Hepatocyte (in vitro differentiated cells): ENCODE results near the gene ADD1. TPM values are rescaled to one million over a fixed set of nuclear protein-coding genes. Genes with fewer than 3 reads are reported as not detected.

ENCODE experiments used
- DNase-seq: peaks from one replicate; pipeline ENCODE4 v3.0.0-alpha.2; 2016; ENCODE audit warnings: low spot score
- H2AFZ ChIP-seq: fragments of 200-600 bp; sonication (generic); 2 replicates; pipeline ENCODE4 v1.6.0; 2016; ENCODE audit warnings: antibody characterized with exemption, mild to moderate bottlenecking
- H3K27ac ChIP-seq: fragments of 200-600 bp; sonication (generic); 2 replicates; pipeline ENCODE4 v1.5.1; 2016; ENCODE audit warnings: mild to moderate bottlenecking
- H3K27me3 ChIP-seq: fragments of 200-600 bp; sonication (generic); 2 replicates; pipeline ENCODE4 v1.6.1; 2016
- H3K36me3 ChIP-seq: fragments of 200-600 bp; sonication (generic); replicated peaks from 2 replicates; pipeline ENCODE4 v1.5.1; 2016; ENCODE audit warnings: low read depth; ENCODE audit not compliant: insufficient read depth
- H3K4me1 ChIP-seq: fragments of 200-600 bp; sonication (generic); 2 replicates; pipeline ENCODE4 v1.5.1; 2016; ENCODE audit warnings: mild to moderate bottlenecking, moderate library complexity; ENCODE audit not compliant: insufficient read depth
- H3K4me2 ChIP-seq: fragments of 200-600 bp; sonication (generic); 2 replicates; pipeline ENCODE4 v1.6.0; 2016
- H3K4me3 ChIP-seq: fragments of 200-600 bp; sonication (generic); 2 replicates; pipeline ENCODE4 v1.5.1; 2016; ENCODE audit warnings: mild to moderate bottlenecking
- H3K79me2 ChIP-seq: fragments of 200-600 bp; sonication (generic); 2 replicates; pipeline ENCODE4 v1.6.0; 2017; ENCODE audit warnings: mild to moderate bottlenecking
- H3K9me2 ChIP-seq: fragments of 200-600 bp; sonication (generic); replicated peaks from 2 replicates; pipeline ENCODE4 v1.6.0; 2017; ENCODE audit warnings: mild to moderate bottlenecking; ENCODE audit not compliant: insufficient read depth
- H3K9me3 ChIP-seq: fragments of 200-600 bp; sonication (generic); 2 replicates; pipeline ENCODE4 v1.5.1; 2016; ENCODE audit warnings: low read depth, mild to moderate bottlenecking
- H4K20me1 ChIP-seq: fragments of 200-600 bp; sonication (generic); 2 replicates; pipeline ENCODE4 v1.6.0; 2016; ENCODE audit warnings: mild to moderate bottlenecking; ENCODE audit not compliant: insufficient read depth, poor library complexity, severe bottlenecking
- CTCF ChIP-seq: fragments of 200-600 bp; sonication (generic); IDR thresholded peaks from 2 replicates; pipeline ENCODE4 v1.5.1; 2016; ENCODE audit warnings: antibody characterized with exemption, mild to moderate bottlenecking; ENCODE audit not compliant: poor library complexity
- EZH2 ChIP-seq: fragments of 200-600 bp; sonication (generic); IDR thresholded peaks from 2 replicates; pipeline ENCODE4 v1.6.1; 2016; ENCODE audit warnings: antibody characterized with exemption, mild to moderate bottlenecking, borderline replicate concordance
- EZH2phosphoT487 ChIP-seq: fragments of 200-600 bp; sonication (generic); IDR thresholded peaks from one replicate; pipeline ENCODE4 v1.6.1; 2018; ENCODE audit warnings: antibody characterized with exemption, mild to moderate bottlenecking, low read depth, moderate library complexity; ENCODE audit not compliant: unreplicated experiment, severe bottlenecking
- WGBS: methylation state at CpG from one replicate; pipeline ENCODE4 v1.1.6; 2016; ENCODE audit warnings: low lambda C conversion rate; ENCODE audit errors: missing lambda C conversion rate; 5-methylcytosine and 5-hydroxymethylcytosine counted together
- polyA plus RNA-seq: library from polyadenylated mRNA; unstranded; fragments of >200 nt; fragmentation: Nextera tagmentation; extraction: Ambion mirVana; gene quantifications from 2 replicates; pipeline ENCODE4 v1.2.1, GENCODE V29; 2016
- total RNA-seq: library from RNA; depleted of rRNA; stranded (reverse); fragments of >200 nt; gene quantifications from 2 replicates; pipeline ENCODE4 v1.2.3, GENCODE V29; 2014

Gene ADD1
- total and polyA plus RNA-seq, 2 experiments from 2014 or later, result 179 to 208 TPM

GRCh38 chr4:2798399-2799223 lies 45.0 kb upstream of the ADD1 start:
- H3K4me1 ChIP-seq, result peaks cover 70% of the 10 kb centered on the region
- H3K79me2 ChIP-seq, result peaks cover 43% of the 10 kb centered on the region
- no peak overlapping the region for H2AFZ ChIP-seq

GRCh38 chr4:2799224-2799911 lies 44.3 kb upstream of the ADD1 start:
- Histone ChIP-seq H3K79me2 (peaks cover 42% of the 10 kb centered on the region), H3K27me3 (no peaks in the 10 kb centered on the region), H3K36me3 (no peaks in the 10 kb centered on the region), H3K4me1 (peaks cover 63% of the 10 kb centered on the region), H3K9me2 (no peaks in the 10 kb centered on the region), H3K4me2 (peak overlapping the region; percentile 61), H3K9me3 (no peaks in the 10 kb centered on the region), H4K20me1 (no peaks in the 10 kb centered on the region), H3K27ac (peak overlapping the region; percentile 94), H3K4me3 (no peak overlapping the region), H2AFZ (no peak overlapping the region)
- DNase-seq, result no peak
- TF ChIP-seq EZH2phosphoT487 (no peak), CTCF (no peak), EZH2 (no peak)
- 93% methylated on average over 10 of the region's 14 CpGs for WGBS

More at GRCh38 chr4:2798399-2799223, 45.0 kb upstream of the ADD1 start:
- no peaks in the 10 kb centered on the region for H4K20me1 ChIP-seq
- H3K4me2 ChIP-seq, result peak overlapping the region; percentile 49
- H3K4me3 ChIP-seq, result no peak overlapping the region
- peak overlapping the region; percentile 62 for H3K27ac ChIP-seq
- H3K36me3 ChIP-seq, result no peaks in the 10 kb centered on the region
- WGBS, result 80% methylated on average over 29 of the region's 29 CpGs
- H3K9me3 ChIP-seq, result no peaks in the 10 kb centered on the region
- TF ChIP-seq EZH2phosphoT487 (no peak), EZH2 (no peak)
- no peaks in the 10 kb centered on the region for H3K27me3 ChIP-seq
- no peak for DNase-seq
- no peaks in the 10 kb centered on the region for H3K9me2 ChIP-seq

GRCh38 chr4:2799971-2800690 lies 43.5 kb upstream of the ADD1 start:
- no peaks in the 10 kb centered on the region for H3K9me3 ChIP-seq
- peaks cover 55% of the 10 kb centered on the region for H3K4me1 ChIP-seq
- peak overlapping the region; percentile 94 for H3K27ac ChIP-seq
- WGBS, result 86% methylated on average over 17 of the region's 23 CpGs
- no peak for TF ChIP-seq EZH2phosphoT487
- H2AFZ ChIP-seq, result no peak overlapping the region
- H3K9me2 ChIP-seq, result no peaks in the 10 kb centered on the region
- no peak for DNase-seq
- H3K4me3 ChIP-seq, result no peak overlapping the region
- H3K36me3 ChIP-seq, result no peaks in the 10 kb centered on the region
- peak overlapping the region; percentile 61 for H3K4me2 ChIP-seq
- no peaks in the 10 kb centered on the region for H4K20me1 ChIP-seq
- peaks cover 40% of the 10 kb centered on the region for H3K79me2 ChIP-seq
- no peaks in the 10 kb centered on the region for H3K27me3 ChIP-seq

GRCh38 chr4:2800691-2801596 lies 42.7 kb upstream of the ADD1 start:
- Histone ChIP-seq H3K9me3 (no peaks in the 10 kb centered on the region), H2AFZ (peak overlapping the region; percentile 14), H3K36me3 (no peaks in the 10 kb centered on the region), H3K79me2 (peaks cover 36% of the 10 kb centered on the region), H3K4me2 (peak overlapping the region; percentile 61), H3K4me3 (no peak overlapping the region), H4K20me1 (no peaks in the 10 kb centered on the region), H3K27ac (peak overlapping the region; percentile 94), H3K27me3 (no peaks in the 10 kb centered on the region), H3K9me2 (no peaks in the 10 kb centered on the region), H3K4me1 (peaks cover 58% of the 10 kb centered on the region)
- DNase-seq, result peak; percentile 80
- WGBS, result 28% methylated on average over 26 of the region's 29 CpGs
- no peak for TF ChIP-seq EZH2
- TF ChIP-seq EZH2phosphoT487, result no peak
- TF ChIP-seq CTCF, result no peak
